Measurements from ENCODE around the gene NQO2. TPM values are rescaled to one million over a fixed set of nuclear protein-coding genes. Genes with fewer than 3 reads are reported as not detected.
A peak's percentile ranks its signal among the peaks of the same experiment; 100 is the strongest.

NQO2 gene
- total and polyA plus RNA-seq, 12 donors, result 29.5 to 107 (median 52.4) TPM

- TF ChIP-seq CTCF (IDR thresholded peaks at IDR 0.05), result no peak
- intact Hi-C loops (cut with DNase I), result no loop called here
- WGBS, 2 donors, result 84 to 92% methylated on average over 7 of the region's 7 CpGs
These were observed 38.2 kb upstream of the NQO2 start for GRCh38 chr6:2961506-2961905.

GRCh38 chr6:2962004-2962403, 37.7 kb upstream of the NQO2 start:
- H3K36me3 ChIP-seq, result peaks cover 0 to 28% (median 0%) of the 10 kb centered on the region in 9 donors
- DNase-seq (no peak), ATAC-seq (no peak)
- no peaks in the 10 kb centered on the region for H3K9me3 ChIP-seq
- no peaks in the 10 kb centered on the region for H3K27me3 ChIP-seq
- 82 to 91% methylated on average over 9 of the region's 9 CpGs for WGBS, 2 donors
- intact Hi-C loops (cut with DNase I), result no loop called here
- TF ChIP-seq CTCF (IDR thresholded peaks at IDR 0.05), result no peak
- no peak overlapping the region for H3K4me3 ChIP-seq
- peak overlapping the region in 6 of 10 donors; percentile 11 to 63 (median 30) for H3K27ac ChIP-seq
- H3K4me1 ChIP-seq, result peaks cover 8 to 85% (median 70%) of the 10 kb centered on the region in 9 donors

More at GRCh38 chr6:2961506-2961905, 38.2 kb upstream of the NQO2 start:
- H3K27me3 ChIP-seq, result no peaks in the 10 kb centered on the region
- H3K4me1 ChIP-seq, result peaks cover 8 to 85% (median 70%) of the 10 kb centered on the region in 9 donors
- H3K27ac ChIP-seq, result peak overlapping the region in 8 of 10 donors; percentile 11 to 63 (median 32)
- ATAC-seq (no peak), DNase-seq (no peak)
- peaks cover 0 to 30% (median 0%) of the 10 kb centered on the region in 9 donors for H3K36me3 ChIP-seq
- no peaks in the 10 kb centered on the region for H3K9me3 ChIP-seq
- H3K4me3 ChIP-seq, result no peak overlapping the region

- Histone ChIP-seq H3K9me3 (no peaks in the 10 kb centered on the region), H3K4me1 (peaks cover 8 to 85% (median 67%) of the 10 kb centered on the region in 9 donors), H3K4me3 (no peak overlapping the region), H3K36me3 (peaks cover 0 to 28% (median 0%) of the 10 kb centered on the region in 9 donors), H3K27ac (peak overlapping the region in 6 of 10 donors; percentile 11 to 63 (median 30)), H3K27me3 (no peaks in the 10 kb centered on the region)
- intact Hi-C loops (cut with DNase I), result no loop called here
- no peak for TF ChIP-seq CTCF (IDR thresholded peaks at IDR 0.05)
- WGBS, 2 donors, result 53% methylated on average over 3 of the region's 3 CpGs
- DNase-seq (no peak), ATAC-seq (peak in 1 of 8 donors; percentile 37)
These were observed 37.1 kb upstream of the NQO2 start for GRCh38 chr6:2962636-2963035.

- Histone ChIP-seq H3K36me3 (peaks cover 0 to 32% (median 0%) of the 10 kb centered on the region in 9 donors), H3K9me3 (no peaks in the 10 kb centered on the region), H3K4me3 (no peak overlapping the region), H3K27ac (peak overlapping the region in 1 of 10 donors; percentile 5), H3K27me3 (no peaks in the 10 kb centered on the region), H3K4me1 (peaks cover 2 to 77% (median 55%) of the 10 kb centered on the region in 9 donors)
- intact Hi-C loops (cut with DNase I), result no loop called here
- DNase-seq (no peak), ATAC-seq (no peak)
- TF ChIP-seq CTCF (IDR thresholded peaks at IDR 0.05), result no peak
- WGBS, 2 donors, result 87 to 94% methylated on average over 8 of the region's 8 CpGs
These were observed 35.9 kb upstream of the NQO2 start for GRCh38 chr6:2963756-2964155.
